COLO668 (cell line): ENCODE results near the gene TP53I11.

Source experiments
- DNase-seq: peaks from one replicate; lab custom pipeline; 2025; ENCODE audit not compliant: unreplicated experiment; lab: John Stamatoyannopoulos, UW

Gene TP53I11

GRCh38 chr11:44915621-44916020 lies 35.1 kb downstream of the TP53I11 start:
- no peak for DNase-seq

- no peak for DNase-seq
These were observed 35.7 kb downstream of the TP53I11 start for GRCh38 chr11:44915004-44915403.

- DNase-seq, result no peak
These were observed 36.6 kb downstream of the TP53I11 start for GRCh38 chr11:44914105-44914504.

GRCh38 chr11:44913502-44913901 lies 37.2 kb downstream of the TP53I11 start:
- DNase-seq, result no peak

GRCh38 chr11:44912270-44912987 lies 38.3 kb downstream of the TP53I11 start:
- no peak for DNase-seq

GRCh38 chr11:44911029-44911814 lies 39.5 kb downstream of the TP53I11 start:
- peak; percentile 87 for DNase-seq

- no peak for DNase-seq
These were observed 40.1 kb downstream of the TP53I11 start for GRCh38 chr11:44910591-44910990.

GRCh38 chr11:44909557-44909956 lies 41.1 kb downstream of the TP53I11 start:
- DNase-seq, result no peak

- no peak for DNase-seq
These were observed 44.0 kb downstream of the TP53I11 start for GRCh38 chr11:44906649-44907048.

GRCh38 chr11:44905131-44905866 lies 45.4 kb downstream of the TP53I11 start:
- DNase-seq, result no peak

- DNase-seq, result no peak
These were observed 46.2 kb downstream of the TP53I11 start for GRCh38 chr11:44904261-44905020.

- no peak for DNase-seq
These were observed 47.2 kb downstream of the TP53I11 start for GRCh38 chr11:44903518-44903917.

- DNase-seq, result no peak
These were observed 47.6 kb downstream of the TP53I11 start for GRCh38 chr11:44903035-44903434.

- DNase-seq, result no peak
These were observed 48.9 kb downstream of the TP53I11 start for GRCh38 chr11:44901786-44902185.

GRCh38 chr11:44901120-44901633 lies 49.5 kb downstream of the TP53I11 start:
- DNase-seq, result no peak

- no peak for DNase-seq
These were observed 50.7 kb downstream of the TP53I11 start for GRCh38 chr11:44899959-44900358.

GRCh38 chr11:44893846-44894617 lies 56.7 kb downstream of the TP53I11 start:
- DNase-seq, result peak; percentile 50

GRCh38 chr11:44893308-44893822 lies 57.3 kb downstream of the TP53I11 start:
- DNase-seq, result no peak

GRCh38 chr11:44892843-44893242 lies 57.8 kb downstream of the TP53I11 start:
- no peak for DNase-seq

- DNase-seq, result no peak
These were observed 61.4 kb downstream of the TP53I11 start for GRCh38 chr11:44889266-44889665.
